K562 (cell line): ENCODE measurements around the gene B3GALT5. TPM values are rescaled to one million over a fixed set of nuclear protein-coding genes. Genes with fewer than 3 reads are reported as not detected.
A peak's percentile ranks its signal among the peaks of the same experiment; 100 is the strongest.

Experiments used
- ATAC-seq: fragments of 200-7000 bp; cut with Tn5 transposase; 3 replicates; pipeline ENCODE4 v1.9.1; 2020; ENCODE audit warnings: moderate library complexity
- BruUV-seq: library from RNA; stranded (reverse); fragments of 400-500 nt; replicated peaks from 2 replicates; lab custom pipeline; 2021; lab: Mats Ljungman, UMichigan
- CTCF ChIA-PET: fragments of 300-600 bp; formaldehyde crosslinking; extraction: SDS; loops from one replicate; lab custom pipeline; 2021; ENCODE audit warnings: low intra/inter-chr PET ratio; lab: Yijun Ruan, JAX
- POLR2A ChIA-PET: fragments of 300-600, 350-650 bp; sonication (Branson Sonifier 250); formaldehyde crosslinking; extraction: SDS; loops from one replicate; lab custom pipeline; 2021; ENCODE audit warnings: antibody characterized with exemption, inconsistent platforms; lab: Yijun Ruan, JAX
- DNase-seq, 4 experiments: peaks; one replicate each; pipeline versions ENCODE4 v3.0.0 to v3.0.0-alpha.2; 2011 to 2018; ENCODE audit warnings: low spot score in 3 of 4, mixed read lengths in 3 of 4; ENCODE audit errors: extremely low read depth in 1 of 4
- FAIRE-seq: peaks from 2 replicates; lab custom pipeline; 2011; peaks lifted over from hg19 to GRCh38; lab: Jason Lieb, UNC
- H2AFZ ChIP-seq: 2 replicates; pipeline ENCODE4 v1.6.0; 2011; ENCODE audit warnings: low read depth, low read length, control low read depth, inconsistent platforms
- H3K27ac ChIP-seq: fragments of 200-600 bp; 3 replicates; pipeline ENCODE4 v1.8.0; 2011; ENCODE audit warnings: low read depth, mild to moderate bottlenecking, control low read depth, inconsistent platforms, low read length, moderate library complexity, mixed read lengths; ENCODE audit errors: extremely low read depth
- H3K27me3 ChIP-seq, 2 experiments: fragments of 300-600 bp in 1 of 2; 2 replicates in 1 of 2; 3 replicates in 1 of 2; pipeline versions ENCODE4 v1.6.0 to v1.8.0; 2011; ENCODE audit warnings: inconsistent platforms in 2 of 2, low read length in 2 of 2, mild to moderate bottlenecking in 1 of 2, mixed read lengths in 1 of 2, moderate library complexity in 1 of 2; ENCODE audit not compliant: control insufficient read depth in 2 of 2, insufficient read depth in 2 of 2
- H3K36me3 ChIP-seq: fragments of 300-600 bp; 3 replicates; pipeline ENCODE4 v1.8.0; 2011; ENCODE audit warnings: mild to moderate bottlenecking, low read length, inconsistent platforms; ENCODE audit not compliant: control insufficient read depth, insufficient read depth
- H3K4me1 ChIP-seq, 2 experiments: fragments of 200-600 bp in 1 of 2; replicated peaks in 1 of 2; 2 replicates in 1 of 2; 3 replicates in 1 of 2; pipeline versions ENCODE4 v1.5.1 to v1.8.0; 2011; ENCODE audit warnings: inconsistent platforms in 2 of 2, low read length in 2 of 2, mild to moderate bottlenecking in 1 of 2, mixed read lengths in 1 of 2, moderate library complexity in 1 of 2; ENCODE audit not compliant: control insufficient read depth in 2 of 2, insufficient read depth in 2 of 2
- H3K4me2 ChIP-seq: 2 replicates; pipeline ENCODE4 v1.6.1; 2011; ENCODE audit warnings: low read length, control low read depth, inconsistent platforms, mixed read lengths; ENCODE audit not compliant: insufficient read depth
- H3K4me3 ChIP-seq: fragments of 200-600 bp; sonication (generic), shearing (Covaris generic); 2 replicates; pipeline ENCODE4 v1.5.1; 2016; ENCODE audit warnings: control low read depth, inconsistent platforms
- H3K79me2 ChIP-seq: fragments of 200-600 bp; 3 replicates; pipeline ENCODE4 v1.8.0; 2011; ENCODE audit warnings: low read length, inconsistent platforms; ENCODE audit not compliant: control insufficient read depth, insufficient read depth
- H3K9ac ChIP-seq, 2 experiments: 2 replicates each; pipeline versions ENCODE4 v1.6.0 to v1.6.1; 2011; ENCODE audit warnings: low read depth in 2 of 2, low read length in 2 of 2, control low read depth in 1 of 2, inconsistent platforms in 1 of 2, mild to moderate bottlenecking in 1 of 2, mixed read lengths in 1 of 2; ENCODE audit not compliant: insufficient read depth in 1 of 2
- H3K9me1 ChIP-seq: one replicate; pipeline ENCODE4 v1.6.0; 2011; ENCODE audit warnings: inconsistent platforms, mild to moderate bottlenecking, low read length, moderate library complexity; ENCODE audit not compliant: control insufficient read depth, insufficient read depth
- H3K9me3 ChIP-seq: replicated peaks from 2 replicates; pipeline ENCODE4 v1.5.1; 2011; ENCODE audit warnings: low read depth, low read length, inconsistent platforms; ENCODE audit not compliant: control insufficient read depth, insufficient read depth
- H4K20me1 ChIP-seq: replicated peaks from 2 replicates; pipeline ENCODE4 v1.6.1; 2011; ENCODE audit warnings: low read length, inconsistent platforms, mixed read lengths; ENCODE audit not compliant: control insufficient read depth, insufficient read depth
- CREM ChIP-seq: IDR thresholded peaks from 2 replicates; pipeline ENCODE4 v1.6.1; 2014; ENCODE audit warnings: antibody characterized with exemption, low read depth
- EHMT2 ChIP-seq: fragments of 450-650 bp; IDR thresholded peaks from 2 replicates; pipeline ENCODE4 v1.6.1; 2018; ENCODE audit warnings: antibody characterized with exemption
- NFE2 ChIP-seq: IDR thresholded peaks from 2 replicates; pipeline ENCODE4 v1.6.1; 2014; ENCODE audit warnings: antibody characterized with exemption, low read depth
- XRCC3 ChIP-seq: fragments of 450-650 bp; IDR thresholded peaks from 2 replicates; pipeline ENCODE4 v1.6.1; 2017; ENCODE audit warnings: mild to moderate bottlenecking, moderate library complexity
- ZNF175 ChIP-seq: fragments of 200-800 bp; sonication (Bioruptor generic); IDR thresholded peaks from 2 replicates; pipeline ENCODE4 v1.6.1; 2016; ENCODE audit warnings: low read depth, mild to moderate bottlenecking, missing genetic modification characterization, missing compliant biosample characterization
- WGBS: fragments of 100-300 bp; shearing (Covaris generic); methylation state at CpG from one replicate; pipeline ENCODE4 v1.1.6; 2016; ENCODE audit warnings: low coverage, mixed read lengths; ENCODE audit not compliant: insufficient coverage; ENCODE audit errors: missing lambda C conversion rate; 5-methylcytosine and 5-hydroxymethylcytosine counted together
- in situ Hi-C: fragments of 300-500 bp; cut with MboI; formaldehyde crosslinking; loops from 4 replicates; pipeline ENCODE4 v1.15.0; 2018; ENCODE audit warnings: inconsistent platforms, mixed read lengths
- intact Hi-C: fragments of 100-400 bp; cut with micrococcal nuclease; formaldehyde crosslinking; loops from 2 replicates; pipeline ENCODE4 v1.14.2; 2022
- polyA plus RNA-seq, 8 experiments: library from polyadenylated mRNA; depleted of rRNA in 4 of 8; stranded (reverse) in 5 of 8; unstranded in 3 of 8; fragments of >200 nt; fragmentation: Nextera tagmentation in 2 of 8; fragmentation: Illumina TruSeq in 1 of 8; extraction: Ambion mirVana in 2 of 8; extraction: Trizol in 1 of 8; gene quantifications; 2 replicates each; pipeline versions ENCODE4 v1.2.1 to v1.2.3, GENCODE V29; 2011 to 2014; ENCODE audit warnings: inconsistent platforms in 1 of 8, missing spikeins in 1 of 8
- total RNA-seq, 7 experiments: library from RNA; depleted of rRNA in 6 of 7; stranded (reverse); fragments of >200 nt in 6 of 7; fragmentation: Illumina TruSeq in 2 of 7; extraction: Trizol in 2 of 7; gene quantifications; 2 replicates each; pipeline versions ENCODE4 v1.2.1 to v1.2.3, GENCODE V29; 2011 to 2021; ENCODE audit warnings: low replicate concordance in 1 of 7
- TF ChIP-seq, protein P1 (sequence below), 2 experiments: fragments of 450-650 bp in 1 of 2; IDR thresholded peaks; 2 replicates each; pipeline ENCODE4 v1.6.1; 2011 to 2017; ENCODE audit warnings: low read depth in 2 of 2, antibody characterized with exemption in 1 of 2, borderline replicate concordance in 1 of 2, low read length in 1 of 2, mild to moderate bottlenecking in 1 of 2, mixed read lengths in 1 of 2; ENCODE audit not compliant: control insufficient read depth in 1 of 2

Gene B3GALT5
- total and polyA plus RNA-seq, 9 of the 15 experiments (the other 6 are each of a cell fraction or from before 2014, with no cell fraction given): 0.02 TPM; not detected in 8

GRCh38 chr21:39700318-39700717, 87.6 kb downstream of the B3GALT5 start (continued):
- TF ChIP-seq, protein P1, sequence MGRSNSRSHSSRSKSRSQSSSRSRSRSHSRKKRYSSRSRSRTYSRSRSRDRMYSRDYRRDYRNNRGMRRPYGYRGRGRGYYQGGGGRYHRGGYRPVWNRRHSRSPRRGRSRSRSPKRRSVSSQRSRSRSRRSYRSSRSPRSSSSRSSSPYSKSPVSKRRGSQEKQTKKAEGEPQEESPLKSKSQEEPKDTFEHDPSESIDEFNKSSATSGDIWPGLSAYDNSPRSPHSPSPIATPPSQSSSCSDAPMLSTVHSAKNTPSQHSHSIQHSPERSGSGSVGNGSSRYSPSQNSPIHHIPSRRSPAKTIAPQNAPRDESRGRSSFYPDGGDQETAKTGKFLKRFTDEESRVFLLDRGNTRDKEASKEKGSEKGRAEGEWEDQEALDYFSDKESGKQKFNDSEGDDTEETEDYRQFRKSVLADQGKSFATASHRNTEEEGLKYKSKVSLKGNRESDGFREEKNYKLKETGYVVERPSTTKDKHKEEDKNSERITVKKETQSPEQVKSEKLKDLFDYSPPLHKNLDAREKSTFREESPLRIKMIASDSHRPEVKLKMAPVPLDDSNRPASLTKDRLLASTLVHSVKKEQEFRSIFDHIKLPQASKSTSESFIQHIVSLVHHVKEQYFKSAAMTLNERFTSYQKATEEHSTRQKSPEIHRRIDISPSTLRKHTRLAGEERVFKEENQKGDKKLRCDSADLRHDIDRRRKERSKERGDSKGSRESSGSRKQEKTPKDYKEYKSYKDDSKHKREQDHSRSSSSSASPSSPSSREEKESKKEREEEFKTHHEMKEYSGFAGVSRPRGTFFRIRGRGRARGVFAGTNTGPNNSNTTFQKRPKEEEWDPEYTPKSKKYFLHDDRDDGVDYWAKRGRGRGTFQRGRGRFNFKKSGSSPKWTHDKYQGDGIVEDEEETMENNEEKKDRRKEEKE (IDR thresholded peaks at IDR 0.05; ENCODE audit: borderline replicate concordance in 1 of 2, control insufficient read depth in 1 of 2, low read depth in 2 of 2, low read length in 1 of 2): no peak
- TF ChIP-seq EHMT2: no peak
- no peak for TF ChIP-seq CREM
- TF ChIP-seq ZNF175: no peak
- TF ChIP-seq, all 486 proteins: peak for 0

- Histone ChIP-seq H3K4me1 (no peaks in the 10 kb centered on the region), H3K36me3 (no peaks in the 10 kb centered on the region), H2AFZ (no peak overlapping the region), H3K27ac (no peak overlapping the region), H3K79me2 (no peaks in the 10 kb centered on the region), H3K4me2 (no peak overlapping the region), H3K27me3 (no peaks in the 10 kb centered on the region; a peak in 1 of 5 replicates), H4K20me1 (no peaks in the 10 kb centered on the region), H3K9me1 (no peaks in the 10 kb centered on the region), H3K9ac (no peak overlapping the region), H3K4me3 (no peak overlapping the region), H3K9me3 (no peaks in the 10 kb centered on the region)
- no TSS peak for BruUV-seq
- ChIA-PET POLR2A (no interaction called here), CTCF (no interaction called here)
- intact Hi-C loops (no loop called here), in situ Hi-C loops (loop anchor here (5.0 kb wide), 1 partner anchor 181 kb away; no protein-coding TSS in a partner anchor)
- TF ChIP-seq XRCC3 (no peak), NFE2 (0 out of 2 replicates have a peak, but pooled peaks have one; percentile 19)
- DNase-seq: no peak
- WGBS: 0% methylated on average over 1 of the region's 1 CpG
- ATAC-seq: no peak
- no peak for FAIRE-seq
Observed at GRCh38 chr21:39703578-39703977, 90.8 kb downstream of the B3GALT5 start.
